ENCODE data around the gene ATXN2L. TPM values are rescaled to one million over a fixed set of nuclear protein-coding genes. Genes with fewer than 3 reads are reported as not detected.

ATXN2L gene
- total and polyA plus RNA-seq, 2 of the 13 experiments (the other 11 are each of a cell fraction or from before 2014, with no cell fraction given), result 40.8 to 55.1 TPM

- TF ChIP-seq ZFAT (CRISPR knock-in tag; conservative IDR thresholded peaks at IDR 0.05), result peak; percentile 66; the same call in 1 of the 2 replicates
- TF ChIP-seq ZNF382 (CRISPR knock-in tag; IDR thresholded peaks at IDR 0.05; ENCODE audit: borderline replicate concordance), result no peak
- peak; percentile 95 for TF ChIP-seq ZNF639 (CRISPR knock-in tag; conservative IDR thresholded peaks at IDR 0.05)
- 0 out of 2 replicates have a peak, but pooled peaks have one; percentile 56 for TF ChIP-seq MEIS1 (CRISPR knock-in tag; IDR thresholded peaks at IDR 0.05; ENCODE audit: borderline replicate concordance)
- no peak for TF ChIP-seq FOSL1 (CRISPR knock-in tag; IDR thresholded peaks at IDR 0.05; ENCODE audit: borderline replicate concordance)
- TF ChIP-seq ZBTB49 (CRISPR knock-in tag; IDR thresholded peaks at IDR 0.05; ENCODE audit: borderline replicate concordance), result 0 out of 2 replicates have a peak, but pooled peaks have one; percentile 27
- peak; percentile 82; the same call in 1 of the 2 replicates for TF ChIP-seq ZBTB26 (CRISPR knock-in tag; IDR thresholded peaks at IDR 0.05; ENCODE audit: borderline replicate concordance)
- TF ChIP-seq SALL2 (CRISPR knock-in tag; IDR thresholded peaks at IDR 0.05), result 0 out of 2 replicates have a peak, but pooled peaks have one; percentile 41
- no peak for TF ChIP-seq ZNF329 (CRISPR knock-in tag; IDR thresholded peaks at IDR 0.05; ENCODE audit: low read depth)
- 0 out of 2 replicates have a peak, but pooled peaks have one; percentile 27 for TF ChIP-seq JUND (CRISPR knock-in tag; IDR thresholded peaks at IDR 0.05)
- no peak for TF ChIP-seq NFE2 (CRISPR knock-in tag; IDR thresholded peaks at IDR 0.05)
- peak; percentile 99 for TF ChIP-seq ZBTB14 (CRISPR knock-in tag; IDR thresholded peaks at IDR 0.05)
- peak; percentile 59; the same call in 1 of the 2 replicates for TF ChIP-seq CCDC6 (CRISPR knock-in tag; IDR thresholded peaks at IDR 0.05)
- peak; percentile 82 to 85 for TF ChIP-seq HMGXB4 (CRISPR knock-in tag; IDR thresholded peaks at IDR 0.05; ENCODE audit: borderline replicate concordance in 1 of 2, low read depth in 1 of 2)
- no peak for TF ChIP-seq PAWR (CRISPR knock-in tag; IDR thresholded peaks at IDR 0.05; ENCODE audit: borderline replicate concordance)
- TF ChIP-seq SMAD3 (CRISPR knock-in tag; IDR thresholded peaks at IDR 0.05), result peak; percentile 83
- TF ChIP-seq ZNF614 (CRISPR knock-in tag; IDR thresholded peaks at IDR 0.05; ENCODE audit: borderline replicate concordance), result peak; percentile 52; the same call in 1 of the 2 replicates
- TF ChIP-seq NCOA5 (CRISPR knock-in tag; IDR thresholded peaks at IDR 0.05), result no peak
- TF ChIP-seq ZNF556 (CRISPR knock-in tag; IDR thresholded peaks at IDR 0.05; ENCODE audit: borderline replicate concordance), result no peak; the same call in 1 of the 2 replicates
- no peak for TF ChIP-seq ZNF546 (CRISPR knock-in tag; conservative IDR thresholded peaks at IDR 0.05)
Measured at GRCh38 chr16:28823873-28824716, 1.3 kb downstream of the ATXN2L start (continued).
